ENCODE measurements around the gene HYAL1. TPM values are rescaled to one million over a fixed set of nuclear protein-coding genes. Genes with fewer than 3 reads are reported as not detected.

HYAL1 gene
- total and polyA plus RNA-seq, 7 donors, result 2.4 to 15.1 (median 4.6) TPM

- Histone ChIP-seq H3K4me1 (peaks cover 0 to 66% (median 59%) of the 10 kb centered on the region in 4 donors), H3K4me3 (peak overlapping the region; percentile 58 to 84 (median 75)), H3K27me3 (no peaks in the 10 kb centered on the region), H3K27ac (peak overlapping the region; percentile 88 to 92 (median 92)), H3K36me3 (peaks cover 0 to 51% (median 9%) of the 10 kb centered on the region in 4 donors), H3K9me3 (no peaks in the 10 kb centered on the region)
- WGBS, 2 donors, result 0 to 1% methylated on average over 45 of the region's 45 CpGs
- TF ChIP-seq POLR2AphosphoS5 (IDR thresholded peaks at IDR 0.05) (peak in 2 of 4 donors; percentile 20 to 26), EP300 (IDR thresholded peaks at IDR 0.05) (no peak), POLR2A (IDR thresholded peaks at IDR 0.05) (peak in 1 of 2 donors; percentile 25), CTCF (IDR thresholded peaks at IDR 0.05) (no peak)
- peak; percentile 91 for DNase-seq
- intact Hi-C loops (cut with DNase I), result loop anchor here (2.0 to 10.0 kb wide), 3 partner anchors 22 to 1064 kb away; partner anchors contain the start of genes GNAT1, HYAL3, MANF and NAA80
Observed at GRCh38 chr3:50320853-50321335, 17.5 kb upstream of the HYAL1 start.

- H3K27me3 ChIP-seq, result no peaks in the 10 kb centered on the region
- intact Hi-C loops (cut with DNase I), result loop anchor here (2.0 to 10.0 kb wide), 3 partner anchors 21 to 1065 kb away; partner anchors contain the start of genes GNAT1, HYAL3, MANF and NAA80
- 84 to 87% methylated on average over 29 of the region's 29 CpGs for WGBS, 2 donors
- DNase-seq, result no peak
- peak overlapping the region; percentile 88 to 92 (median 92) for H3K27ac ChIP-seq
- no peaks in the 10 kb centered on the region for H3K9me3 ChIP-seq
- peaks cover 0 to 48% (median 6%) of the 10 kb centered on the region in 4 donors for H3K36me3 ChIP-seq
- H3K4me1 ChIP-seq, result peaks cover 0 to 66% (median 59%) of the 10 kb centered on the region in 4 donors
- peak overlapping the region; percentile 58 to 84 (median 75) for H3K4me3 ChIP-seq
- TF ChIP-seq POLR2AphosphoS5 (IDR thresholded peaks at IDR 0.05), result no peak
- TF ChIP-seq EP300 (IDR thresholded peaks at IDR 0.05), result no peak
- no peak for TF ChIP-seq POLR2A (IDR thresholded peaks at IDR 0.05)
- no peak for TF ChIP-seq CTCF (IDR thresholded peaks at IDR 0.05)
Observed at GRCh38 chr3:50319894-50320625, 16.7 kb upstream of the HYAL1 start.

- WGBS, 2 donors, result 90 to 91% methylated on average over 16 of the region's 16 CpGs
- Histone ChIP-seq H3K27ac (peak overlapping the region in 3 of 4 donors; percentile 13 to 92 (median 30)), H3K9me3 (no peaks in the 10 kb centered on the region), H3K36me3 (peaks cover 0 to 45% (median 6%) of the 10 kb centered on the region in 4 donors), H3K4me1 (peaks cover 0 to 61% (median 55%) of the 10 kb centered on the region in 4 donors), H3K4me3 (peak overlapping the region in 2 of 4 donors; percentile 72 to 84), H3K27me3 (no peaks in the 10 kb centered on the region)
- DNase-seq, result no peak
- TF ChIP-seq POLR2AphosphoS5 (IDR thresholded peaks at IDR 0.05), result no peak
- no peak for TF ChIP-seq POLR2A (IDR thresholded peaks at IDR 0.05)
- TF ChIP-seq EP300 (IDR thresholded peaks at IDR 0.05), result no peak
- no peak for TF ChIP-seq CTCF (IDR thresholded peaks at IDR 0.05)
- intact Hi-C loops (cut with DNase I), result no loop called here
Observed at GRCh38 chr3:50319181-50319893, 16.0 kb upstream of the HYAL1 start.

- H3K27me3 ChIP-seq, result no peaks in the 10 kb centered on the region
- peak overlapping the region in 2 of 4 donors; percentile 13 to 30 for H3K27ac ChIP-seq
- 73 to 75% methylated on average over 10 of the region's 10 CpGs for WGBS, 2 donors
- peaks cover 0 to 56% (median 52%) of the 10 kb centered on the region in 4 donors for H3K4me1 ChIP-seq
- no peak for TF ChIP-seq CTCF (IDR thresholded peaks at IDR 0.05)
- TF ChIP-seq POLR2AphosphoS5 (IDR thresholded peaks at IDR 0.05), result no peak
- TF ChIP-seq EP300 (IDR thresholded peaks at IDR 0.05), result no peak
- no peak for TF ChIP-seq POLR2A (IDR thresholded peaks at IDR 0.05)
- no peaks in the 10 kb centered on the region for H3K9me3 ChIP-seq
- H3K36me3 ChIP-seq, result peaks cover 0 to 45% (median 6%) of the 10 kb centered on the region in 4 donors
- DNase-seq, result no peak
- intact Hi-C loops (cut with DNase I), result no loop called here
- H3K4me3 ChIP-seq, result no peak overlapping the region
Observed at GRCh38 chr3:50318615-50319014, 15.2 kb upstream of the HYAL1 start.
